Right lobe of liver (tissue), 4 donors: ENCODE results near the gene PARD6B.
"Not testable (repeated sequence)": the region's sequence is repeated elsewhere in the genome, so short reads cannot be mapped to it uniquely, and the experiment has no call there.

Experiments used
- POLR2A ChIP-seq: fragments of 450-650 bp; IDR thresholded peaks from one replicate; pipeline ENCODE4 v1.6.1; 2017; ENCODE audit warnings: antibody characterized with exemption, mild to moderate bottlenecking
- TF ChIP-seq, protein P1 (sequence below), 4 donors: fragments of 200-600 bp in 3 of 4; fragments of 450-650 bp in 1 of 4; IDR thresholded peaks; one replicate each; pipeline versions ENCODE4 v1.5.1 to v1.8.0; 2016 to 2022; ENCODE audit warnings: antibody characterized with exemption in 4 of 4, mild to moderate bottlenecking in 2 of 4
- donor health status: DM: no; HTN: no; CAD: no.
- donor health status: DM: no; HTN: no; CAD: no.
- donor health status: DM: no; HTN: yes; CAD: no.

DNA sequence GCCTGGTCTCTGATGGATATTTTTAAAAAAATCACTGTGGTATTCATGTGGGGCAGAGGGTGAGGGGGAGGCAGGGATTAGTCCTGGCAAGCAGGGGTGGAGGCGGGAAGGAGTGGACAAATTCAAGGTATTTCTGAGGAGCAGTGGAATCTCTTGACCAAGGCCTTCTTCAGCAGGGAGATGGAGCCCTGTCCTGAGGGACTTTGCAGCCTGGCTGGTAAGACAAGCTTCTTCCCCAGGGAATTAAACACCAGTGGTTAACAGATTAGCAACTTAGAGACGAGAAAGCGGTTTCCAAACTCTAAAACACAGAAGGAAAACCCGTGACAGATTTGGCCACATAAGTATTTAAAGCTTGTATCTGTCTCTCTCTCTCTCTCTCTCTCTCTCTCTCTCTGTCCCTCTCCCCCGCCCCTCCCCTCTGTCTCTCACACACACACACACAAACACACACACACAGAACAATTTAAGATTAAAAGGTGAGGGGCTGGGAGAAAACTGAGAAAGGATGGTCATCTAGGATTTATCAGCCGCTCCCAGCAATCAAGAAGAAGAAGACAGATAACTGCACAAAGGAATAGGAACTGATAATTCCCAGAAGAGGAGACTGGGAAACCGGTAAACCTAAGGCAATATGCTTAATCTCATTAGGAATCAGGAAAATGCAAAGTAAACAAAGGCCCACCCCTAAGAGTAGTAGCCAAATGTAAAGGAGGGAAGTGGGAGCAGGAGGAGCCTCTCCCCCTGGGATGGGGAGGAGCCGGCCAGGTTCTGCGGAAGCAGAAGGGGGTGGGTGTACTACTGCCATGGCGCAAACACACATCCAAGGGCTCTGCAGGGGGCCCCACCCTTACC lies 35.8 kb downstream of the PARD6B start:
- TF ChIP-seq, protein P1, sequence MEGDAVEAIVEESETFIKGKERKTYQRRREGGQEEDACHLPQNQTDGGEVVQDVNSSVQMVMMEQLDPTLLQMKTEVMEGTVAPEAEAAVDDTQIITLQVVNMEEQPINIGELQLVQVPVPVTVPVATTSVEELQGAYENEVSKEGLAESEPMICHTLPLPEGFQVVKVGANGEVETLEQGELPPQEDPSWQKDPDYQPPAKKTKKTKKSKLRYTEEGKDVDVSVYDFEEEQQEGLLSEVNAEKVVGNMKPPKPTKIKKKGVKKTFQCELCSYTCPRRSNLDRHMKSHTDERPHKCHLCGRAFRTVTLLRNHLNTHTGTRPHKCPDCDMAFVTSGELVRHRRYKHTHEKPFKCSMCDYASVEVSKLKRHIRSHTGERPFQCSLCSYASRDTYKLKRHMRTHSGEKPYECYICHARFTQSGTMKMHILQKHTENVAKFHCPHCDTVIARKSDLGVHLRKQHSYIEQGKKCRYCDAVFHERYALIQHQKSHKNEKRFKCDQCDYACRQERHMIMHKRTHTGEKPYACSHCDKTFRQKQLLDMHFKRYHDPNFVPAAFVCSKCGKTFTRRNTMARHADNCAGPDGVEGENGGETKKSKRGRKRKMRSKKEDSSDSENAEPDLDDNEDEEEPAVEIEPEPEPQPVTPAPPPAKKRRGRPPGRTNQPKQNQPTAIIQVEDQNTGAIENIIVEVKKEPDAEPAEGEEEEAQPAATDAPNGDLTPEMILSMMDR (IDR thresholded peaks at IDR 0.05), result not testable (repeated sequence)
- not testable (repeated sequence) for TF ChIP-seq POLR2A
